Stimulated activated CD4-positive, alpha-beta T cell treated with anti-CD3 and anti-CD28 coated beads, Interleukin-15, amount 100 ng/mL, for 48 hours (primary cell): ENCODE data around the gene VN1R5.
"Not testable (repeated sequence)": the region's sequence is repeated elsewhere in the genome, so short reads cannot be mapped to it uniquely, and the experiment has no call there.

Experiments
- DNase-seq, 2 donors: peaks; one replicate each; pipeline ENCODE4 v3.0.0-alpha.2; 2020; ENCODE audit warnings: low read depth in 2 of 2

Gene VN1R5

GRCh38 chr1:247273013-247273412 lies 17.1 kb downstream of the VN1R5 start:
- no peak for DNase-seq

GRCh38 chr1:247274605-247275256 lies 18.9 kb downstream of the VN1R5 start:
- no peak for DNase-seq

DNA sequence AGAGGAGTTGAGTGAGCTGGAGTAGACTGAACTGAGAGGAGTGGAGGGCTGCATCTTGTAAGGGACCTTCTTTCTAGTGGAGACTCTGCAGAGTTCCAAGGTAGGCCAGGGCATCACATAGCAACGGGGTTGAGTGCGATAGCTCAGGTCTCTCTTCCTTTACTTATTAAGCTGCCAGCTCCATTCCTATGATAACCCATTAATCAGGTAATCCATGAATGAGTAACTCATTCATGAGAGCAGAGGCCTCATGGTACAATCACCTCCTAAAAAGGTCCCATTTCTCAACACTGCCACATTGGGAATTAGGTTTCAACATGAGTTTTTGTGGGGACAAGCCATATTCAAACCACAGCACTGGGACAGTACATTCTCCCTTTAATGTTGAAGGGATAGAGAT lies 21.3 kb downstream of the VN1R5 start:
- no peak for DNase-seq

DNA sequence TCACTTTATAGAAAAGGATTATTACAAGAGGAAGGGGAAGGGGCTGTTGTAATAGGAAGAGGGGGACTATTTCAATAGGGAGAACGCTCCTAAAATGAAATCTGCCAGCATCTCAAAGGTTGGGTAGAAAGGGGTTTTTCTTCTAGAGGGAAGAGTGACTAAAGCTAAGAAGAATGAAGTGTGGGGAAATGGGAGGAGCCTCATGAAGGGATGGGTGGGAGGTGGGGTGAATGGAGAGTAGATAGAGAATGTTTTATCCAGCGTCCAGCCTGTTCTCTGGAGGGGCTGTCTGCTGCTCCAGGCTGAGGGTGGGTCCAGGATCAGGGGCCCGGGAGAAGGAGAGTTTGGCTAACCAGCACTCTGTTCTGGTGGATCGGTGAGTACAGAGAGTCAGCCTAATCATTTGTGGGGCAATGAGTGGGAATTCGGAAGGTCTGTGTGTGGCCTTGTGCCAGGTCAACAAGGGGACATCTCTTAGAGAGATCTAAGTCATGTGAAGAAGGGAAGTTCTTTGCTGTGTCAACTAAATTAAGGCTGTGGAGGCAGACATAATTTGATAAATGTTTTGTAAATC lies 25.2 kb downstream of the VN1R5 start:
- no peak for DNase-seq

- DNase-seq: no peak
These were observed 30.3 kb downstream of the VN1R5 start for GRCh38 chr1:247286134-247286670.

DNA sequence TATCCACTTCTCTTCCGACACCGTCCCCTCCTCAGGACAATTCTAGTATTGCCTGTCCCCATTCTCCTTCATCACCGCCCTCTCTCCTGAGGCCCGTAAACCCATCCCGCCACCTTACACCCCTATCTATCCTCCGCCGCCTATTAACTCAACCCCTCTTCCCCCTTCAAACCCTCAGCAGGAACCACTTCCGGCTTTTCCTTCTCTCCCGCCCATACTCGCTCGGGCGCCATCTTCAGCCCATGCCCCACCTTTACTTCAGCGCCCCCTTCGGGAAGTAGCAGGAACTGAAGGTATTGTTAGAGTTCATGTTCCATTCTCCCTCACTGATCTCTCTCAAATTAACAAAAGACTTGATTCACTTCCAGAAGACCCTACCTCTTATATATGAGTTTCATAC lies 31.6 kb downstream of the VN1R5 start:
- no peak for DNase-seq

DNA sequence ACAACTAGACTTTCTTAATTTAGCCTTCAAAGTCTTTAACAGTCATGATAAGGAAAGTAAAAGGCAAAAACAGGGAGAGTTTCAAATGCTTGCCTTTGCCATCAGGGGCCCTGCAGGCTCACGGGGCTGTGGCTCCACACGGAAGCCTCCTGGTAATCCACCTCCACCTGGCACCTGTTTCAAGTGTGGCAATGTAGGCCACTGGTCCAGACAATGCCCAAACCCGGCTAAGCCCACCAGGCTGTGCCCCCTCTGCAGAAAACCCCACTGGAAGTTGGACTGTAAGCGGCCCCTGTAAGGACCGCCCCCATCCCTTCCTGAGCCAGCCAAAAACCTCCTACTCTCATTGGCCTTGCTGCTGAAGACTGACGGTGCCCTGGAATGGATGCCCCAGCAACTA lies 32.5 kb downstream of the VN1R5 start:
- DNase-seq: no peak

DNA sequence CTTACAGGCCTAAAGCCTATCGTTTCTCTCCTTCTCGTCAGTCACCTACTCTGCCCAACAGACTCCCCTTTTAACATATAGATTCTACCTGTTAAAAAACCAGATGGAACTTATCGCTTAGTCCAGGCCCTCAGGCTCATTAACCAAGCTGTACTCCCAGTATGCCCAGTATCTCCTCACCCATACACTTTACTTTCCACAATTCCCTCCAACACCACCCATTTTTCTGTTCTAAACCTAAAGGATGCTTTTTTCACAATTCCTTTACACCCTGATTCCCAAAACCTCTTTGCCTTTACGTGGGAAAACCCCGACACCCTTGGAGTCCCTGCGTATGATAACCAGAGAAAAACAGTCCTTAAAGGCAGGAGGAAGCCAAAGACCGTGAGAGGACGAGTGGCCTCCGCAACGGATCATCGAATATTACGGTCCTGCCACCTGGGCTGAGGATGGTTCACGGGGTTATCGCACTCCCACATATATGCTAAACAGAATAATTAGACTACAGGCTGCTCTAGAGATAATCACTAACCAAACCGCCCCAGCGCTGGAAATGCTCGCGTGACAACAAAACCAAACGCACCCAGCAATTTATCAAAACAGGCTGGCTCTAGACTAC lies 33.5 kb downstream of the VN1R5 start:
- not testable (repeated sequence) for DNase-seq

- DNase-seq: no peak
These were observed 34.7 kb downstream of the VN1R5 start for GRCh38 chr1:247290576-247290975.

DNA sequence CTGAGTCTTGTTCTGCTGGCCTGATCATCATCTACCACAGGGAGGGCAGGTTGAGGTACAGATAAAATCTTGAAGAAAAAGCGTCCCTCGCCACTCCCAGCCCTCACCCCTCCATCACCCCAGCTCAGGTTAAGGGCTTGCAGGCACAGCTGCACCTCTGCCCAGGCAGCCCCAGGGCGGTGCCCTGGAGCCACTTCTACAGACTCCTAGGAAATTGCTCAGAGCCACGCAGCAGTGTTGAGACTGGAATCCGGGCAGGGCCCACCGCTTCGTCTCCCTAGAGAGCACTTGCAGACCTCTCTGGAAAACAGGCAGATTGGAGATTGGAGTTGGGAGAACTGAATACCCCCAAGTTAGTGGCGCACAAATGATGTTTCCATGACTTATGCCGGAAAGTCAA lies 35.3 kb downstream of the VN1R5 start:
- no peak for DNase-seq

GRCh38 chr1:247291833-247292561 lies 36.1 kb downstream of the VN1R5 start:
- no peak for DNase-seq

GRCh38 chr1:247293047-247293446 lies 37.2 kb downstream of the VN1R5 start:
- no peak for DNase-seq

DNA sequence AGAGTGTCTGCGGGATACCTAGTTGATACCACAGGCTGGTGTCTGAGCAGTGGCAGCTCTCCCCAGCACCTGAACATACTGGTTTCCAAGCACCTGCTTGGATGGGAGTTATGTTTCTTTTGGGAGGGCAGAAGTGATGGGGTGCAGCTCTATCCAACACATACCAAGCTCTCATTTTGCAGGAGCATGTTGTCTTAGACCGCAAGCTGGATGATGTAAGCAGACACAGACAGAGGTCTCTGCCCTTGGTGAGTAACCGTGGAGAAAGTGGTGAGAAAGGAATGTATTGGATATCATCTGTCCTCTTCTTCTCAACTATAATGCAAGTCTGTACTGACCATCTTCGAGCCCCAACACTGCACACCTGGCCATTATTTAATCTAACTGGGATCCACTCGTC lies 38.4 kb downstream of the VN1R5 start:
- DNase-seq: no peak

DNA sequence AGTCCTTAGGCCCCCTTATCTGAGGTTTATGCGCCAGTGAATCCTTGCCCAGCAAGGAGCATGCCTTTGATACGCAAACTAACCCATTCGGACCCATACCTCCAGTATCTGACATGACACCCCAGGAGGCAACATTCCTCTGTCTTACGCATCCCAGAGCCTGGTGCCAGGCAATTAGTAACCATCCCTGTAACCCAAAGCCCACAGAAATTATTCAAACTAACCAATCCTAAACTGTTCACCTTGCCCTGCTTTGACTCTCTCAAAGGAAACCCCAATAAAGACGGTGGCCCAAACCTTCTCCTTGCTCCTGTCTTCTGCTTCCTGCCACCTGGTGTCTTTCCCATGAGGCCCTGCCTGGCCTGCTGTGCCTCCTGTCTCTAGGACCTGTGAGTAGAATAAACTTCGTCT lies 39.4 kb downstream of the VN1R5 start:
- no peak for DNase-seq

DNA sequence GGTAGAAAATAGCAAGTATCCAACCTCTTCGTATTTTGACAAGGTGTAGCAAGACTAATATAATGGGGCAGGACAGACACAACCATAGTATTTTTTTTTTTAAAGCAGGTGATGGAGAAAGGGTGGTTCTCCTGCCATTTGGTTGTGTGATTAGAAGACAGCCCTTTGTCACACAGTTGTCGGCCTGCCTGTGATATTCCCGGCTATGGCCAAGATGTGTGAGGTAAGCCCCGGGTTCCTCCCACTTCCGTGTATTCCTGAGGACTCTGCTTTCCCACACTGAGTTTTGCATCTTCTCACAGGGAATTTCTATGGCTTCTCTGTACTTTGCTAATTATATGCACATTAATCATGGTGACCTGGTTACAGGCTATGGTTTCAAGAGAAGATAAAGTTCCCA lies 39.9 kb downstream of the VN1R5 start:
- no peak for DNase-seq

DNA sequence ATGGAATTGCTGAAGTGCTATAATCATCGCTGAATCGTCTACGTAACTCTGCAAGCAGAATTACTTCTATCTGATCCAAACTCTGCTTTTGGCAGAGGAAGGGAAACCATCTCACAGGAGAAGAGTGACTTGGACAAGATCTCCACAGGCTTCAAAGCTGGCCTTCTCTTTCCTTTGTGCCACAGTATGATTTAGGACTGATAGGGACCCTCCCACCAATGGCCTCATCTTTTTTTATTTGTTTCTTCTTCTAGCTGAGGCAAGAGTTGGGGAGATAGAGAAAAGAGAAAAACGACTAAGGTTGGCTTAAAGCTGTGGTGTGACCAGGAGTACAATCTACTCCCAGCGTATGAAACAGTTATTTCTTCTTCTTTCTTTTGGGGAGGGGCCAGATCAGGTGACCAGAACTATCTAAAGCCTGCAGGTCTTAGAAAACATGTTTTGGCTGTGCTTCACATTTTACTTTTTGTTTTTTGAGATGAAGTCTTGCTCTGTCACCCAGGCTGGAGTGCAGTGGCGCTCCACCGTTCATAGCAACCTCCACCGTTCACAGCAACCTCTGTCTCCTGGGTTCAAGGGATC lies 40.8 kb downstream of the VN1R5 start:
- no peak for DNase-seq

DNA sequence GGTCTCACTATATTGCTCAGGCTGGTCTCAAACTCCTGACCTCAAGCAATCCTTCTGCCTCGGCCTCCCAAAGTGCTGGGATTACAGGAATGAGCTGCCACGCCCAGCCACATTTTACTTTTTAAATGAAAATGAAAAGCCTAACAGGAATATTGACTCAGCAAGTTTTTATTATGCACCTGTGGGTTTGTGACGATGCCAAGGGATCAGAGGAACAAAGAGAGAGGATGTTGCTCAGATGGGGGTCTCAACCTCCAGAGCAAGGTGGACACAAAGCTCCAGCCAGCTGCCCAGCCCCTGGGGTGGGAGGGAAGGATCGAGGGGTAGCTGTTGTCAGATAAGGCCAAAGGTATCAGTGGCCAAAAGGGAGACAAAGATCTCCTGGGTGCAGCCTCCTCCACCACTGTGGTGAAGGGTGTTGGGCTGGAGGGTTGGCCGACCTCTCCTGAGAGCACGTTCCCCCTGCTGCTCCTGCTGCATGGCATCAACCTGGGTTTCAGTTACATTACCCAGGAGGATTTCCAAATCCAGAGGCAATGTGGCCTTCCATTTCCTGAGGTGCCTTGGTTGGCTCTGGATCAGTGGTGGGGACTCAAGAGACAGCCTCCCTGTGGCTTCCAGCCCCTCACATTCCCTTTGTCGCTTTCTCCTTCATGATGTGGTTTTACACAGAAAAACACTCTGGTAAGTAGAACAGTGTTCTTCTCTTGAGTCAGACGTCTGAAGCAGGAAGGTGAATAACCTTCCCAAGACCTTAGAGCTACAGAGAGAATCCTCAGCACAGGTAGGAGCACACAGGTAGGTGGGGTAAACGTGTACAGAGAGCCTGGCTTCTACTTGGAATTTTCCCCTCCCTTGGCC lies 41.6 kb downstream of the VN1R5 start:
- DNase-seq: no peak

- no peak for DNase-seq
These were observed 42.2 kb downstream of the VN1R5 start for GRCh38 chr1:247298124-247298481.

DNA sequence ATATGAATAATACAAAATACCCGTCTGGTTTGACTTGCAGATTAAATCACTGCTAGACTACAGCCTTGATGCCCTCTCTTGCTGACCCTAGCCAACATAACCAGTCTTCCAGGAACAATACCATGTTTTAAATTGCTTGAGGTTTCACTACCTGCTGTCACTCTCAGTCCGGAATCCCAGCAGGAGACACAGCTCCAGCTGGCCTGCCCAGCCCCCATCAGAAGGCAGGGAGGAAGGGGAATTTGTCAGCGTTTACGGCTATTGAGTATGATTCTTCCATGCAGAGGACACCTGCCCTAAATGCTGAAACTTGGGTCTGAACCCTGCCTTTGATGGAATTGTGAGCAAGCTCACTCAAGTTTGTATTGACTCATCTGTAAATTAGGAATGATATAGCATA lies 42.8 kb downstream of the VN1R5 start:
- DNase-seq: no peak

GRCh38 chr1:247299723-247300381 lies 44.0 kb downstream of the VN1R5 start:
- no peak for DNase-seq
